HUDEP-2 (cell line): ENCODE results near the gene TSPAN11.
A peak's percentile ranks its signal among the peaks of the same experiment; 100 is the strongest.

Experiments
- DNase-seq, 76 experiments: peaks; one replicate each; lab custom pipeline; 2025; ENCODE audit not compliant: unreplicated experiment in 76 of 76; lab: John Stamatoyannopoulos, UW

The TSPAN11 gene

DNA sequence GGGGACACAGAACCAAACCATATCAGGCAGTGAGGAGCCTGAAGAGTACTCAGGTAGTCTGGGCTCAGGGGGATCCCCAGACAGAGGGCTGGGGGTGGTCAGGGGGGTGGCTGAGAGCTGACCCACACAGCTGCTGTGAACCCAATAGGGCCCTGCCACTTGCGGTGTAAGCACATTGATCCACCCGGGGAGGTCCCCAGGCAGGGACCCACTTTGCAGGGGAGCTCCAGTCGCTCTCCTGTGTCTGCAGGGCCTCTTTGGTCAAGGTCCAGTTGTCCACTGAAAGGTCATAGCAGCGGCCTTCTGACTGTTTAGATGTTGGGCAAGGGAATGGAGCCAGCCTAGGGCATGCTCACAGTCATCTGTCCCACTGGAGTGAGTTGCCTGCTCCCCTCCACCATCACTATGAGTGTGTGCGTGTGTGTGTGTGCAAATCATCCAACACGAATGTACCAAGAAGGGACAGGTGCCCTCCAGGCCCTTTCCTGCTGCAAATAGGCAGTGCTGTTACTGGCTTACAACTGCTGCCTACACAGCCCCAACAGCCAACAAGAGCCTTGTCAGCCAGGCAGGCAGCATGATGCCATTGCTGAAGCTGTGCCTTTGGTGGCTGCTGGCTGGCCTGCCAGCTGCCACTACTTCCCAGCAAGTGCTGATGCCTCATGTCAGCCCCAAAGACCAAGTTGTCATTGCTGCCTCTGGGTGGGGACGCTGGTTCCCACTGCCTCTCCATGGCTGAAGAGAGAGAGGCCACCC, 71.3 kb downstream of the TSPAN11 start:
- no peak for DNase-seq

DNA sequence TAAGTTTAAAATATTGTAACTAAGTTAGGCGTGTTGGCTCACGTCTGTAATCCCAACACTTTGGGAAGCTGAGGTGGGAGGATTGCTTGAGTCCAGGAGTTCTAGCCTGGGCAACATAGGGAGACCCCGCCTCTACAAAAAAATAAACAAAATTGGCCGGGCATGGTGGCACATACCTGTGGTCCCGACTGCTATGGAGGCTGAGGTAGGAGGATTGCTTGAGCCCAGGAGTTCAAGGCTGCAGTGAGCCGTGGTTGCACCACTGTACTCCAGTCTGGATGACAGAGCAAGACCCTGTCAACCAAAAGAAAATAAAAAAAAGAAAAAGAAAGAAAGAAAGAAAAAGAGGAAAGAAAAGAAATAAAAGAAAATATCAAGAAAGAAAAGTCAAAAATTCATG, 72.5 kb downstream of the TSPAN11 start:
- DNase-seq = no peak

DNA sequence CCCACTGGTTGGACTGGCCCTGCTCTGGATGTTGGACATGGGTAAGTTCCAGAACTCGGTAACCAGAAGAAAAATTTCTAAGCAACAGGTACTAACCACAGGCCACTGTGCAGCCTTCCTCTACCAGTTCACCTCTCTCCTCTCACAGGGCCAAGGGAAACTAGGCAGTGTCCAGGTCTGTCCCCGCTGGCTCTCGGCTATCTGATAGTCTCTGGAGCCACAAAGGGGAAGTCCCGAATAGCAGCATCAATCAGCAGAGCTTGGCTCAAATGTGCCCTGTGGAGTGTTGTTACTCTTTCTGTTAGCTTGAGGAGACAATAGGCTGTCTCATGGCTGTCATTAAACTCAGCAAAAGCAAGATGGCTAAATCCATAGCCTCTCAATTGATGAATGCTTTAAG, 73.2 kb downstream of the TSPAN11 start:
- no peak for DNase-seq

DNA sequence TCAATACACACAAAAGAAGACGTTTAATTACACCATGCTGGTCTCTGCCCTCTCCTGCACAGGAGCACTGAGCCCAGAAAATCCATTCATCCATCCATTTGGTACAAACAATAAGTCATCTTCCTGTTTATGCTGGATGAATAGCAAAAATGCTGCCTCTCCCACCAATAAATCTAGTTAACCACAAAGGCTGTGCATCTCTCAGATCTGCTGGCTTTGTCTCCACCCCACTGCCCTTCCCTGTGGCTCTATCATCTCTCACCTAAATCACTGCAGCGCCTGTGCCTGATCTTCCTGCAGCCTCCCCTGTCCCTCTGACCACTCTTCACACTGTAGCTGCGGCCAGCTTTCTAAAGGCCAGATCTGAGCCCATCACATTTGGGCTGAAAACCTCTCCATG, 74.2 kb downstream of the TSPAN11 start:
- DNase-seq = no peak

DNA sequence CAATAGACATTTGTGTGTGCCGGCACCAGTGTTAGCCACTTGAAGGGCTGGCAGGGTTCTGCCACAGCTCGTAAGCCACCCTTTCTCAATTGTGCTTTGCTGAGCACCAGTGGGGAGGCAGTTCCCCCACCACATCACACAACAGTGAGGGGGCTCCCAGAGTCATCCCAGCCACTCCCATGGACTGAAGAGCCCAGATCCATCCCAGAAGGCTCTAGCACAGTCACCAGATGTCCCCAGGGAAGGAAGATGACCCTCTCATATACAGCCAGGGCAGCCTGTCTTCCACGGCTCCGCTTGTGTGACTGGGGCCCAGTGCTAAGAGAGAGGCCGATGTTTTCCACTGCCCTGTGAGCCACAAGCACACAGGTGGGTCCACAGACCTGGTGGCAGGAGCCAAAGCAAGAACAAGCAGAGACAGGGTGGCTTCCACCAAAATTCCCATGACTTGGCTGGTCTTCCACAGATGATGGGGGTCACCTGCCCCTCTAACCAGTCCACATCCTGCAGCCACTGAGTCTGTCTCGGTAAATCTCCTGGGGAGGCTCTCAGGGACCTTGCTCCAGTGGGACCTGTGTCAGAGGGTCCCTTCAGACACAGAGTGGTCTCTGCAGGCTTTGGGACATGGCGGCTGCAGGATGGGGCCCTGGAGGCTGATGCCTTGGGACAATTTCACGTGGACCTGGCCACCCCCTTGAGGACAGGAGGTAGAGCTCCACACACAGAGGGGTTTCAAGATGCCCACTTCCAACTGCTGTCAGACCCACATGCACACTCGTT, 75.2 kb downstream of the TSPAN11 start:
- no peak for DNase-seq

DNA sequence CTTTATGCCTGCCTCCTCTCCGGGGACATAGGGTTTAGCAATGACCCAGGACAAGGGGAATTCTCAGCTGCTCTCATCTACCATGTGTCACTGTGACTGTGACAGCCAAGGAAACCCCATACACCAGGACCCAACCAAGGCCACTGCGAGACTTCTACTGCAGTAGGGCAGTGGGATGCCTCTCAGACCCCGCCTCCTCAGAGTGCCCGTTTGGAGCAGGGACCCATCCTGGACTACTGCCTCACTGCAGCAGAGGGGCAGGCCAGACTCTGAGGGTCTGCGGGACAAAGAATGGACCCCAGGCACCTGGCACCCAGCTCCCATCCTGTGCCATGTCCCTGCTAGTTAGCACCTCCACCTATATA, 75.8 kb downstream of the TSPAN11 start:
- no peak for DNase-seq

DNA sequence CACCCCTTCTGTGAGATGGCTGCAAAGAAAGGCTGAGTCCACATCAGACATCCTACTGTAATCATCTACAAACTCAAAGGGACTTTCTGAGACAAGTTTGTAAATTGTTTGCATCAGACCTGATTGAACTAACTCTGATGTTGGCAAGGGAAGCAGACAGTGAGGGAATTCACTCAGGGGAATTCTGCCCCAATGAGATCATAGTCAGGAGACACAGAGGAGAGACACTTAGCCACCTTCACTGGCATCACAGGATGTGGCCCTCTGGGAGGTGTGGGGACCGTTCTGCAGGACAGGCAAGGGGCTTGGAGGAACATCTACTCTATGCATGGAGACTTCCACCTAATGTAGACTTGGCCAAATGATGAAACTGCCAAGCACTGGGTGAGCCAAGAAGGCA, 76.5 kb downstream of the TSPAN11 start:
- DNase-seq = no peak

DNA sequence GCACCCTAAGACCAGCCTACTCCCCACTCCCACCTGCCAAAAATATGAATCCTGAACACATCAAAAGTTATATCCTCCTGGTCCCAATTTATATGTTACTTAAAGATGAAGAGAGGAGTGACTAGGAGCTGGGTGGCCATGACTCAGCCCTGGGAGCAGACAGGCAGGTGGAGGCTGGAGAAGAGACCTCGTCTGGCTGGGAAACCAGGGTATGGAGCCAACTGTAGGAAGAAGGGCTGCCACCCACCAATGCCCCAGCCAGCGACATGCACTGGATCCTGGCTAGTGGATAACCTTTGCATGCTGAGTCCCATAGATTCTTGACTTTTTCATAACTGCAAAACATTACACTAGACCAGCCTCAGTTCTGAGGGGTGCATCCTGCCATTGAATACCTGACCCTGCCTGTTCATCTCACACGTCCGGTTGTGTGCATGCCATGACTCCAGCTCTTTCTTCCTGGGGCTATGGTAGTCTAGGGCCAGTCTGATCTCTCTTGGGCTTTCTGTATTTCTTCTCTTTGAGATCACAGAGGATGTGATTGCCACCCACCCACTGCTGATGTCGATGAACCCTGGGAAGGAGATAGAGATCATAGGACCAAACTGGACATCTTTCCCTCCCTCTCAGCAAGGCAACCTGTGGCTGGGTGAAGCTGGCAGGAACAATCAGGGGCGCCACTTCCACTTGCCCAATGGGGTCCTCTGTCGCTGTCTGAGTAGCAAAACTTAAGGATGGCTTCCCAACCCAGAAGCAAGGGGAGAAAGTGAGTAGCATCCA, 77.5 kb downstream of the TSPAN11 start:
- DNase-seq = no peak

DNA sequence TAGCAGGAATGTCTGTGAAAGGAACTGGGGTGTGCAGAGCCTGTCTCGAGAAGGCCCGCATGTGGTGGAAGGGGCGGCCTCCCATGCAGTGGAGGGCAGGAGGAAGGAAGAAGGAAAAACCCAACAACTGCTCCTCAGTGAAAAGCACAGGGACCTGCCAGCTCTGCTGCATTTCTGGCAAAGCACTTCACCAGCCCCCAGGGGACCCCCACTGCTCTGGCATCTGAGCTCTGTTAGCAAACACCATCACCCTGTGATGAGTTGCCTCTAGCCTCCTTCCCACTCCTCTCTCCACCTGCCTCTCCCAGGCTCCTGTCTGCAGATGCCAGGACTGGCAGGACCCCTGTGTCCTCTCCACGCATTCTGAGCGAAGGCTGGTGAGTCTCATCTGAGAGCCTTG, 78.1 kb downstream of the TSPAN11 start:
- no peak for DNase-seq

DNA sequence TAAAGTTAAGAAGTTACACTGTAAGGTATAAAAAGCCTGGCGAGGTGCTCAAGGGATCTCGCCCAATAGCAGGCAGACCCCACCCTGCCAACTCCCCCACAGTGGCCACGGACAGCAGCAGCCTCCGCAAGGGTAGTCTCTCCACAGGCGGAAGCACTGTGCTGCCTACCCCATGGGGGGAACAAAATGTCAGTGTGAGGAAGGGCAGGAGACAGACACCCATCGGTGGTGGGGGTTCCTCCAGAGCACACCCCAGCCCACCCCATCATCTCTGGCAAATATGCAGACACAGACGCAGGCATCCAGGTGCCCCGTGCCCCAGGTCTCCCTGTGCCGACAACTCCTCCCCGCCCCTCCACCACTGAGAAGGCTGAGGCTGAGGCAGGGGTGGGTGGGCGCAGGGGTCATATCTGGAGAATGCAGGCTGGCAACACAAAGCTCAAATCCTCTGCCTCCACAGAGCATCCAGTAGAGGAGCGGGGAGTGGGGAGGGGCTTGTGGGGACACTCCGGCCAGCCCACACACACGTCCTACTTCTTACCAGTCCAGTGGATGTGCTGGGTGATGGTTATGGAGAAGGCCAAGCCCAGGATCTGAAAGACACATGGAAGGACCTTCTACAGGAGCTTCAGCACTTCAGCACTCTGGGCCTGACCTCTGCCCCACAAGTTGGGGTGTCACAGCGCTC, 78.9 kb downstream of the TSPAN11 start:
- DNase-seq = no peak

DNA sequence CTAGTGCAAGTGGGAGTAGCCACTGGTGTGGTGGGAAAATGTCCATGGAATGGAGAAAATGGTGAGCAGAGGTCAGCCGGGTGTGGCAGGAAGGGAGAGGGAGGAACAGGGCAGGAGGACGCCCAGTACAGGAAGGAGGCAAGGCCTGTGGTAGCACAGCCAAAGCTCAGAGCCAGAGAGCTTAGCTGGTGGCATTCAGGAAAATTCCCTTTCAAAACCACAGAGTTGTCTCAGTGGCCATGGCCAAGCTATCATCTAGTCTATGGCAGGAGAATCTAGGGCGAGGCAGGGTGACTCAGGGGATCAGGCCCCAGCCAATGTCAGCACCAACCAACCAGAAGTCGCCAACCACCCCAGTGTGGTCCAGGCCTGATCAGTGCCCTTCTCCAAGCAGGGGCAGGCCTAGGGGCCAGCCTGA, 79.4 kb downstream of the TSPAN11 start:
- peak in 1 of 76 experiments; percentile 5 for DNase-seq

DNA sequence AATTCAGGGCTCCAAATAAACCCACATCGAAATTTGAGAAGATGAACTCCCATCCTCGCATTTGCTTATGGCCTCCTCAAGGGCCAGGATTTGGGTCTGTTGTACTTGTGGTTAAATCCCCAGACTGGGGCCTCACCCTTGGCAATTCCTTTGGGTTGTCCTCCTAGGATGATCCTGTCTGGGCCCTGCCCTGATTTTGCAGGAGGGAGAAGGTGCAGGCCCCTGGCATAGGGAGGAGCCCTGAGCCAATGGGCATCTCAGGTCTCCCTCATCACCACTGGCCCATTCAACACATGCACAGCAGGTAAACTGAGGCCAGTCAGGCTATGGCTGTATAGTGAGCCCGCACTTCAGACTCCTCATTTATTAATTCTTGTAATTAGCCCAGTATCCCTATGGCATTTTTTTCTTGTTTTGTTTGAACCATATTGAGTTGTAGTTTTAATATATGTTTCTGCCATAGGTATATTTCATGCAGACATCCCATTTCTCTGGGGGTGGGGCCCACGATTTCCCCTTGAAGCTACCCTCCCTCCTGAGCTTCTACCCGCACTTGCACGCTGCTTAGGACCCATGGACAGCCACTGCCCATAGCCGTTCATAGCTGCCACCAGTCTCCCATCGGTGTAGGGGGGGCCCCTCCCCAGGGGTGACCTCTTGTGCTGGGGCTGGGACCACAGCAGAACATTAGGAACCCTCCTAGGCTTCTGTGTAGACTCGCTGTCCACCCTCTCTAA, 80.0 kb downstream of the TSPAN11 start:
- no peak for DNase-seq

DNA sequence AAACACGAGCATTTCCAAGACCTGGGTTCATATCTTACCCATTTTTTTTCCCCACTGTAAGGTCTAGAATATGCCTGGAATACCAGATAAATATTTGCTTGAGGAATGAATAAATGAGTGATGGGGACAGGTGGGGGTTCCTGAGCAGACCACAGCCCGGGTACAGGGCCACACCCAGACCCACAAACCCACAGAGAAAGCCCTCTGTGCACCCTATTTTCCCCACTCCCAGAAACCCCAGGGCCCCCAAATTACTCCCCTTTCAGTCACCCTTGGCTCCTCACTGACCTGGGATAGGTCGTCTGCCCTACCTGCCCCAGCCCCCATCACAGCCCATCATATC, 80.6 kb downstream of the TSPAN11 start:
- DNase-seq = no peak

DNA sequence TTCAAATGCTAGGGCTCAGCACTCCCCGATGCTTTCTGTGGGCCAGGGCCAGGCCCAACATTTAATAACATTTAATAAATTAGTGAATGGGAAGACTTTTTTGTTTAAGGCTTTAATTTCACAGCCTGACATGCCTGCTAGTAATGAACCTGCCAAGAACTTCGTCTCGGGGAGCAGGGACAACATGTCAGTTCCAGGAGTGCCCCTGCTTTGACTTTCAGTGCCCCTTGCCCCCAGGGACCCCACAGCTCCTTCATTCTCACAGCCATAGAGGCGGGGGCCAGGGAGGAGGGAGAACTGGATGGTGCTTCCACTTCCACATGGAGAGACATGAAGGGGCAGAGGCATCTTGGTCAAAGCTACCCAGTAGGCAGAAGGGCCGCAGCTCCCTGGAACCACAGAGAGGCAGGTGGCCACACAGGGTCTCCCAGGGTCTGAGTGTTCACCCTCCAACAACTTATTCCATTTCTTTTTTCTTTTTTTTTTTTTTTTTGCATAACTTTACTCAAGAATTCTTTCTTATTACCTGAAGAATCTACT, 81.2 kb downstream of the TSPAN11 start:
- DNase-seq = no peak

DNA sequence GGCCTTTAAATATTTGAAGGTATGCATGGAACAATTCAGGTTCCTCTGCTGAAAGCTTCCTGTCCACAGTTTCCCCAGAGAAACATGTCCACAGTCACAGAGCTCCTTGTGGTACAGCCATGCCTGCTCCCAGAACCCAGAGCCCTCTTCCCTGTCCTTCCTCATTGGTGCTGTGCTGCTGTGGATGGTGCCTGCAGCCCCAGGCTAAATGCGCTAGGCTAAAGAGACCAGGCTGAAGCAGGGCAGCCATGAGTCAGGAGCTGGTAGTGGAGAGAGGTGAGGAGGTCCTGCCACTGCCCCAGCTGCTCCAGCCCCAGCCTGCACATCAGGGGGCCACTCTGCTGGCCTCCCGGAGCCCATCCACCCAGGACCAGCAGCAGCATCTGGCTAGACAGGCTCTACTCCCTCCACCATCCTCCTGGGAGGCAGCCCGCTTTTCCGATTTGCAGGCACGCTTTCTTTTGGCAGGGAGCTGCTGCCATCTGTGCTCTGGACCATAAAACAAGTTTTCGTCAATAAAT, 81.8 kb downstream of the TSPAN11 start:
- no peak for DNase-seq

DNA sequence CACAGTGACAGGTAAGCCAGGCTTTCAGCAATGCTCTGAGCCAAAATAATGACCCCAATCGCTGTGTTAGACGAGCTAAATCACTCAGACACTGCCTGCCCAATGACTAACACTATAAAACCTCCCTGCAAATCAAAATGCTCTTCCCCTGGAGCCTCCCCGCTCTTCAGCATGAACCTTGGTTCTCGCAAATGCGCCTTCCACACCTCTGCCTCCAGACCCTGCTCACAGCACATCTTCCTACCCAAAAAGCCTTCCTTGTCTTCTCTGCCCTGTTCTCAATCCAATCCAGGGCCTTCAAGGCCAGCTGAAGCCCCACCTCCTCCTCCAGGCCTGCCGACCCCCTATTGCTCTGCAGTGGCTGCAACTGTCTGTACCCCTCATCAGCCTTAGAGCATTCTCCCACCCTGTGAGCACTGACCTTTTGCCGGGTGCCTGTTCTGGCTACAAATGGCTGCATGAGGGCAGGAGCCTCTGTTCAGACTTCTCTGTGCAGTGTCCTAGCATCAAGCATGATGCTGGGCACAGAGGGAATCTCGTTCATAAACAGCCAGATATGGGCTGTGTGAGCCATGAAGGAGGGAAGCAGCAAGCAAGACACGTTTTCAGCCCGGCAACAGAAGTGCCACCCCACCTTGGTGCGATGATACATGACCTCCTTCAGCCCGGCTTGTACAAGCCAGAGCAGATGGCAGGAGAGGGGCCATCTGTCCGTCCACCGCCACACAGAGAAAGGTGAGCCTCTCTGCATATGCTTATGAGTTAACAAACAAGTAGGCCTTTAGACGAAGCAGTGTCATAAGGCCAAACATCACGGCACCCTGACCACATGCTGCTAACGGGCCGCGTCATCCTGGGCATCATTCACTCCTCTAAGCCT, 82.7 kb downstream of the TSPAN11 start:
- no peak for DNase-seq

DNA sequence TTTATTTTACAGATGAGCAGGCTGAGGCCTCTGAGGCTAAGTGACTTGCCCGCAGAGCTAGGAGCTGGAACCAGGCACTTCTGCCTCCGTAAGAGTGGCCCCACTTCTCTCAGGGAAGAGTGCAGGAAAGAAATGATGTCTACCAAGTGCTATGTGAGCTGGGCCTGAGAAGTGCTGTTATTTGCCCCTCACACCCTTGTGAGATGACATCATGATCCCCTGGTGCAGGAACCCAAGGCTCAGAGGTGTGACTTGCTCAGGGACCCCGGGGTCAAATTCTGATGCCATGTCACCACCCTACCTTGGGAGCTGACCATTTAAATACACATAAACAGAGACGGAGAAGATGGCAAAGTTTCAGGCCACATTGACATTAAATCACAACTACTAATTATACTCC, 83.4 kb downstream of the TSPAN11 start:
- DNase-seq = no peak

DNA sequence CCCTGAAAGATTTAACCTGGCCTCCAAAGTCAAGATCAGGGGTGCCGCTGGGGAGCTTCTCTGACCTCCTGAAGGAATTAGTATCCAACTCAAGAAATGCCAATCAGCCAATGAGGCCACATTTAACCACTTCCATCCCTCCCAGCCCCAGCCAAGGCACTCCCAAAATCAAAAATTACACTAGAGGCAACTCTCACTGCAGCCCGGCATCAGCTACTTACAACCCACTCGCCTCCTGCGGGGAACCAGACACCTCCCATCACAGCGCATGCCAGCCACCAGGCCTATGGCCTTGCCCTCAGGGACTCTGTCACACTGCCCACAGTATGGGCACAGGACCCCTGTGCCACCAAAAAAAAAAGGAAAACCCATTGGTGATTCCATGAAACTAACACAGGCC, 84.8 kb downstream of the TSPAN11 start:
- DNase-seq = no peak
